ENCODE measurements around the gene VSIG10L. TPM values are rescaled to one million over a fixed set of nuclear protein-coding genes. Genes with fewer than 3 reads are reported as not detected.

VSIG10L gene
- total RNA-seq, 1 donor from 2014 or later = 4.2 TPM

GRCh38 chr19:51356159-51356801 lies 14.3 kb upstream of the VSIG10L start:
- no peak for FAIRE-seq
- peaks cover 14% of the 10 kb centered on the region for H3K4me1 Mint-ChIP-seq (ENCODE audit: low read depth, unreplicated experiment)
- H3K27ac ChIP-seq (ENCODE audit: low read depth, low read length) = no peak overlapping the region
- no peak overlapping the region for H2AFZ ChIP-seq (ENCODE audit: low read depth, low read length)
- H3K27me3 ChIP-seq (ENCODE audit: insufficient read depth, low read length) = no peaks in the 10 kb centered on the region
- TF ChIP-seq EZH2 (IDR thresholded peaks at IDR 0.05; ENCODE audit: insufficient read depth, low read length) (no peak), CTCF (IDR thresholded peaks at IDR 0.05; ENCODE audit: insufficient read depth, low read depth, low read length) (no peak)
- H3K79me2 ChIP-seq (ENCODE audit: insufficient read depth, low read length) = no peaks in the 10 kb centered on the region
- H3K9ac ChIP-seq (ENCODE audit: low read length) = no peak overlapping the region
- H3K4me3 ChIP-seq (ENCODE audit: insufficient read depth, low read depth, low read length) = no peak overlapping the region
- peaks cover 15% of the 10 kb centered on the region for H3K4me1 ChIP-seq (ENCODE audit: insufficient read depth, low read length)
- no peaks in the 10 kb centered on the region for H3K36me3 ChIP-seq (ENCODE audit: insufficient read depth, low read length)
- H3K36me3 Mint-ChIP-seq (ENCODE audit: low read depth, unreplicated experiment) = peaks cover 17% of the 10 kb centered on the region
- DNase-seq (ENCODE audit: low read depth) = no peak
- H3K4me2 ChIP-seq (ENCODE audit: low read length) = no peak overlapping the region
- H3K9me3 Mint-ChIP-seq (ENCODE audit: unreplicated experiment) = no peaks in the 10 kb centered on the region
- H3K27me3 Mint-ChIP-seq (ENCODE audit: low read depth, unreplicated experiment) = no peaks in the 10 kb centered on the region
- no peak overlapping the region for H3K4me3 Mint-ChIP-seq (ENCODE audit: unreplicated experiment)
- H3K27ac Mint-ChIP-seq (ENCODE audit: unreplicated experiment) = no peak overlapping the region
- no peaks in the 10 kb centered on the region for H3K9me3 ChIP-seq (ENCODE audit: insufficient read depth, low read depth, low read length)
- peaks cover 9% of the 10 kb centered on the region for H4K20me1 ChIP-seq (ENCODE audit: insufficient read depth, low read length)

GRCh38 chr19:51354742-51355148 lies 12.8 kb upstream of the VSIG10L start:
- no peak for FAIRE-seq
- TF ChIP-seq CTCF (IDR thresholded peaks at IDR 0.05; ENCODE audit: insufficient read depth, low read depth, low read length) = no peak
- TF ChIP-seq EZH2 (IDR thresholded peaks at IDR 0.05; ENCODE audit: insufficient read depth, low read length) = no peak
- Histone ChIP-seq H3K27ac (ENCODE audit: low read depth, low read length) (no peak overlapping the region), H3K9ac (ENCODE audit: low read length) (no peak overlapping the region), H3K27me3 (ENCODE audit: insufficient read depth, low read length) (no peaks in the 10 kb centered on the region), H4K20me1 (ENCODE audit: insufficient read depth, low read length) (peaks cover 8% of the 10 kb centered on the region), H2AFZ (ENCODE audit: low read depth, low read length) (no peak overlapping the region), H3K4me2 (ENCODE audit: low read length) (no peak overlapping the region), H3K9me3 (ENCODE audit: insufficient read depth, low read depth, low read length) (no peaks in the 10 kb centered on the region), H3K79me2 (ENCODE audit: insufficient read depth, low read length) (no peaks in the 10 kb centered on the region), H3K36me3 (ENCODE audit: insufficient read depth, low read length) (no peaks in the 10 kb centered on the region), H3K4me1 (ENCODE audit: insufficient read depth, low read length) (peaks cover 14% of the 10 kb centered on the region), H3K4me3 (ENCODE audit: insufficient read depth, low read depth, low read length) (no peak overlapping the region)
- Mint-ChIP-seq H3K27ac (ENCODE audit: unreplicated experiment) (peak overlapping the region; percentile 30), H3K9me3 (ENCODE audit: unreplicated experiment) (no peaks in the 10 kb centered on the region), H3K4me1 (ENCODE audit: low read depth, unreplicated experiment) (peaks cover 14% of the 10 kb centered on the region), H3K4me3 (ENCODE audit: unreplicated experiment) (no peak overlapping the region), H3K36me3 (ENCODE audit: low read depth, unreplicated experiment) (peaks cover 30% of the 10 kb centered on the region), H3K27me3 (ENCODE audit: low read depth, unreplicated experiment) (no peaks in the 10 kb centered on the region)
- DNase-seq (ENCODE audit: low read depth) = peak; percentile 53

DNA sequence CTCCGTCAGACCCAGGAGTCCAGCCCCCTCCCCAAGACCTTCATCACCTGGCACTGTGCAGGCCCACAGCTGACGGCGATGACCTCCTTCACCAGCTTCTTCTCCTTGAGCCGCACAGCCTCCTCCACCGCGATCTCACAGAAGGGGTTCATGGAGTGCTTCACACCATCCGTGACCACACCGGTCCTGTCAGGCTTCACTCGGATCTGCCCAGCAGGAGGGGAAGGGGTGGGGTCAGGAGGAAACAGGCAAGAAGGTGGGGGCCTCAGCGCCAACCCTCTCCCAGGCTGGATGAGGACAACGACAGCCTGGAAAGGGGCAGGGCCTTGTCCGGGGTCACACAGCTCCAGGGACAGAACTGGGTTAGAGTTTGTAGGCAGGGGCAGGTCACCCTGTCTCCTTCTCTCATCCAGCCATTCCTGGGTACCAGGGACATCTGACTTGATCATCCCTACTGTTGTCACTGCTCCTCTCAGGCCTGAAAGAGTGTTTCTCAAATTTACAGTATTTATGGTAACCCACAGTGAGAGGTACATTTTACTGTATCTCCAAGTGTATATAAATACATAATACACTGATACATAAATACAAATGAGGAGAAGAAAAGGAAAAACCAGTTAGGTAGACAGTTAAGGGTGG lies 12.3 kb upstream of the VSIG10L start:
- Histone ChIP-seq H3K27me3 (ENCODE audit: insufficient read depth, low read length) (no peaks in the 10 kb centered on the region), H3K36me3 (ENCODE audit: insufficient read depth, low read length) (no peaks in the 10 kb centered on the region), H3K4me3 (ENCODE audit: insufficient read depth, low read depth, low read length) (no peak overlapping the region), H3K9me3 (ENCODE audit: insufficient read depth, low read depth, low read length) (no peaks in the 10 kb centered on the region), H3K27ac (ENCODE audit: low read depth, low read length) (no peak overlapping the region), H3K4me2 (ENCODE audit: low read length) (no peak overlapping the region), H3K9ac (ENCODE audit: low read length) (peak overlapping the region; percentile 37), H4K20me1 (ENCODE audit: insufficient read depth, low read length) (peaks cover 3% of the 10 kb centered on the region), H3K4me1 (ENCODE audit: insufficient read depth, low read length) (peaks cover 9% of the 10 kb centered on the region), H2AFZ (ENCODE audit: low read depth, low read length) (no peak overlapping the region), H3K79me2 (ENCODE audit: insufficient read depth, low read length) (no peaks in the 10 kb centered on the region)
- Mint-ChIP-seq H3K9me3 (ENCODE audit: unreplicated experiment) (no peaks in the 10 kb centered on the region), H3K4me1 (ENCODE audit: low read depth, unreplicated experiment) (peaks cover 9% of the 10 kb centered on the region), H3K27ac (ENCODE audit: unreplicated experiment) (no peak overlapping the region), H3K36me3 (ENCODE audit: low read depth, unreplicated experiment) (peaks cover 30% of the 10 kb centered on the region), H3K27me3 (ENCODE audit: low read depth, unreplicated experiment) (no peaks in the 10 kb centered on the region), H3K4me3 (ENCODE audit: unreplicated experiment) (no peak overlapping the region)
- DNase-seq (ENCODE audit: low read depth) (no peak), FAIRE-seq (no peak)
- TF ChIP-seq CTCF (IDR thresholded peaks at IDR 0.05; ENCODE audit: insufficient read depth, low read depth, low read length) (no peak), EZH2 (IDR thresholded peaks at IDR 0.05; ENCODE audit: insufficient read depth, low read length) (no peak)

Data from astrocyte (in vitro differentiated cells and primary cell).